Islet of Langerhans (tissue), 1 donor: ENCODE results near the gene KNDC1.

Experiments used
- FAIRE-seq: peaks from one replicate; lab custom pipeline; 2011; peaks lifted over from hg19 to GRCh38; lab: Jason Lieb, UNC

KNDC1 gene

GRCh38 chr10:133178357-133179127, 18.5 kb downstream of the KNDC1 start:
- FAIRE-seq: no peak

DNA sequence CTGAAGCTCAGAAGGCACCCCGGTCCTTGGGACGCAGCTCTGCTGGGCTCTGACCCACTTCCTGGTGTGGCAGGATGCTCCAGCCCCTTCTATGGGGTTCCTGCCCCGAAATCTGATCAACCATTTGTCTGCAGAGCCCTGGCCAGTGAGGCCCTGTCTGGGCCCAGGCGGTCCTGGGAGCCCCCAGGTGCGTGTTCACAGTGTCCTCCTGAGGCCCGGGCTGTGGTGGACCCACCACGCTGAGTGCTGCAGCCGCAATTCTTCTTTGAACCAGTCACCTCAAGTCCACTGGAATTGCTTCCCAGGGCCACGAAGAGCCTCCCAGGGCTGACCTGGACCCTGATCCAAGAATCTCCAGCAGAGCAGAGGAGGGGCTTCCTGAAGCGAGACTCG, 19.1 kb downstream of the KNDC1 start:
- FAIRE-seq: no peak

DNA sequence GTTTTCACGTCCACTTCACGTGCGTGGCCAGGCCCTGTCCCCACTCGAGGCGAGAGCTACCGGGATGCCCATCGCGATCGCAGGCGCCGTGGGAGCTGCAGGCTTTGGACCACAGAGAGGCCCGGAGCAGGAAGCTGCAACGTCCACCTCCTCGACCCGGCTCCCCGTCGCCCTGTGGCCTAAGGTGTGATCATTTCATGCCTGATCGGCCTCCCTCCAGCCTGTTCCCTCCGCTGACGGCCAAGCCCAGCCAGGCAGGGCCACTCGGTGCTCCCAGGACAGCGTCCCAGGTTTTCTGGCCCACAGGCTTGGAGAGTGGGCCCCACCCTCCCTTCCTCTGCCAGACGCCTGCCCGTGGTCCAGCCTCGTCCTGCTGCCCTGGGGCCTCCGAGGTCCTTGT, 19.6 kb downstream of the KNDC1 start:
- FAIRE-seq: no peak

DNA sequence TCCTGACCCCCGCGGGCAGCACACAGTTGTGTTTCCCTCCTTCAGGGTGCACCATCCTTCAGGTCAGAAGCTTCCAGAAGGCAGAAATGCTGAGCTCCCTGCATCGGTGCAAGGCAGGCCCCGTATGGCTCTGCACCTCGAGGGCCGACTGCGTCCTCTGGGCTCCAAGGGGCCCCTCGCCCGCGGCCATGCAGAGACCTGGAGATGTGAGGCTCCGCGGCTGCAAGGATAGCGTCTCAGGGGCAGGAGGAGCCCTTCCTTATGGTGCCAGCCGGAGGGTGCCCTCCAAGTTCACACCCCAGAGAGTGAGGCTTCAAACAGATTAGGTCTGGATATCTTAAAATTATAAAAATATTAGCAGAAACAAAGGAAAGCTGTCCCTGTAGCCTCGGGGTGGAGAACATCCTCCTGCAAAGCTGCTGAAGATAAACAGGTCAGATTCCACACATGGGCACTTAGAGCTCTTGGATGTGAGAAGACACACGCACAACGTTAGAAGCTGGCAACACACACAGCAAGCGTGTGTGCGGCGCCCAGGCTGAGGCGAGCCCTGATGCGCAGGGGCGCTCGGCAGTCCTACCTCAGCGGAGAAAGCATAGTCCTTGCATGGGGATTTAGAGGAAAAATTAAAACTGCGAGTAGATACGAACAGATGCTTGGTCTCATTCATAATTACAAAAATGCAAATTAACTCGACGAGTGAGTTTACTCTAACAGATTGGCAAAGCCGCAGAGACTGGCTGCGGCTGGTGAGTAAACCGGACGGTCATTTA, 20.4 kb downstream of the KNDC1 start:
- no peak for FAIRE-seq

DNA sequence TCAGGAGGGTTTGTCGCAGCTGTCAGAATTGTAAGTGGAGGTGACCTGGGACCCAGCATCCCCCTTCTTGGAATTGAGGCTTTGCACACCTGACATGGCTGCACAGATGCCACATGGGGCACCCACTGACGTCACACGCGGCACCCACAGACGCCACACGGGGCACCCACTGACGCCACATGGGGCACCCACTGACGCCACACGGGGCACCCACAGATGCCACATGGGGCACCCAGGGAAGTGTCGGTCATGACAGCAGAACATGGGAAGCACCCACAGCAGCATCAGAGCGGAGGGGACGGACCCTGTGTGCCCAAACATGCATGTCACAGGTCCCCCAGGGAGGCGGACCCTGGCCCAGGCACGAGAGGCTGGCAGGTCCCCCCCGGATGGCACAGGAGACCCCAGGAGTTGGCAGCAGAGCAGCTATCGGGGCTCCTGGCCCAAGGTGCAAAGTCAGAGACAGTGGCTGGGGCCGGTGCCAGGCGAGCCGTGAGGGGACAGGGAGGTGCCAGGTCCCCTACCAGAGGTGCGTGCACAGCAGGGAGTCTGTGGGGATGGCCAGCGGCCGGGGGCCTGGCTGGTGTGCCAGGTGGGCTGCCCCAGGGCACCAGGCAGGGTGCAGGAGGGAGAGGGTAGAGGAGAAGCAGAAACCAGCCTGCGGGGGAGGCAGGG, 21.1 kb downstream of the KNDC1 start:
- no peak for FAIRE-seq

GRCh38 chr10:133182190-133182589, 22.2 kb downstream of the KNDC1 start:
- FAIRE-seq: no peak

DNA sequence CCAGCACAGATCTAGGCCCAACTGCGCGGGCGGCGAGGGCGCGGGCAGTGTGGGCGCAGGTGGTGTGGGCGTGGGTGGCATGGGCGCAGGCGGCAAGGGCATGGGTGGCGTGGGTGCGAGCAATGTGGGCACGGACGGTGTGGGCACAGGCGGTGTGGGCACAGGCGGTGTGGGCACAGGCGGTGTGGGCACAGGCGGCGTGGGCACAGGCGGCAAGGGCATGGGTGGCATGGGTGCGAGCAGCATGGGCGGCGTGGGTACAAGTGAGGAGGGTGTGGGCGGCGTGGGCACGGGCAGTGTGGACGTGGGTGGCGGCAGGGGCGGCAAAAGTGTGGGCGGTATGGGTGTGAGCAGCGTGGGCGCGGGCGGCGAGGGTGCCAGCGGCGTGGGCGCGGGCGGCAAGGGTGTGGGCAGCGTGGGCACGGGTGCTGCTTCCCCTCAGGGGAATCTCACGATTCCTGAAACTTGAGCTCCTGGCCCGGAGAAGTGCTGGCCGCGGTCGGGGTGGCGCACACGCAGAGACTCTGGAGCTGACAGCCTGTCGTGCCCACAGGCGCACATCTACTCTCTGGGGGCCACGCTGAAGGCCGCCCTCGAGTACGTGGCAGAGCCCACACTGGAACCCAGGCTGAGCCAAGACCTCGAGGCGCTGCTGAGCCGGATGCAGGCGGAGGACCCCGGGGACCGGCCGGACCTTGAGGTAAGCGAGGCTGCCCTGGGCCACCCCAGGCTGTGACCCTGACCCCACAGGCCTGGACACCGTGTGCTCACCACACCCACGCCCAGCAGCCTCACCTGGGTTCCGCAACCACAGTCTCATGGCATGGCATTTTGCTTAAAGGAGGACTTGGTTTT, 23.0 kb downstream of the KNDC1 start:
- FAIRE-seq: no peak

DNA sequence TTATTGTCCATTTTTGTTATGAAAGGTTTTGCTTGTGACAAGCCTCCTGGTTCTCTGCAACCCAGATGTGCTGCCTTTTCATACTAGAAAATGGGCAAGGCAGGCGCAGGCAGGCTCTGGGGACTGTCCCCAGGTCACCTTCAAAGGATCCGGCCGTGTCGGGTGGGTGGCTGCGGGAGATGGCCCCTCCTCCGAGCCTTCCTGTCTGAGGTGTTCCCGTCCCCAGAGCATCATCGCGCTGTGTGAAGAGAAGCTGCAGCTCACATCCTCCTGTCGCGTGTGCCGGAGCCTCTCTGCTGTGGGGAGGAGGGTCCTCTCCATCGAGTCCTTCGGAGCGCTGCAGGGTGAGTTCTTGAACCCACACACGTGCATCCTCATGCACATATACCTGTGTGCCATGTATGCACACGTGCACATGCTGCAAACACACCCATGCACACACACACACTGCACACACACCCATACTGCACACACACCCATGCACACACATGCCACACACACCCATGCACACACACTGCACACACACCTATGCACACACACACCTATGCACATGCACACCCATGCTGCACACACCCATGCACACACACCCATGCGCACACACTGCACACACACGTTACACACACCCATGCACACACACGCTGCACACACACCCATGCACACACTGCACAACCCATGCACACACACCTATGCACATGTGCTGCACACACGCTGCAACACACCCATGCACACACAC, 23.8 kb downstream of the KNDC1 start:
- FAIRE-seq: no peak

DNA sequence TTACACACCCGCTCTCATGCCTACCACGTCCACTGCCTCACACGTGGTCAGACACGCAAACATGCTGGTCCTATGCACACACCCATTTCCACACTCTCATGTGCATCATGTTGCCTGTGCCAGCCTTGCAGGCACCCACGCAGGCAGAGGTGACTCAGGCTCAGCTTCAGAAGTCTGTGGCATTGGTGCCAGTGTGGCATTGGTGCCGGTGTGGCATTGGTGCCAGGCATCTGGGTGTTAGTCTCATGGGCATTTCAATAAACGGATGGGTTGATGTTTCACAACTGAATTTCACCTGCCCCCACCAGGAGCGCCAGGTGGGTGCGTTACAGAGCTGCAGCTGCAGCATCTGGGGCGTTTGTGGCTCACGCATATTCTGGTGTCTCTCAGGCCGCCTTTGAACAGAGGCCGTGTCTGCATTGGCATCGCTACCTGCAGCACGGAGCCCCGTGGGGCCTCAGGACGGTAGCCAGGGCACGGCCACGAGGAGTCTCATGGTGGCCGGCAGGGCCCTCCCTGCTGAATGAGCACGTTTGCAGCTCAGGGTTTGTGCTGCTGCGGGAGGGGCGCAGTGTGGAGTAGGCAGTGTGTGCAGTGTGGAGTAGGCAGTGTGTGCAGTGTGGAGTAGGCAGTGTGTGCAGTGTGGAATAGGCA, 24.7 kb downstream of the KNDC1 start:
- FAIRE-seq: no peak

GRCh38 chr10:133185421-133185820, 25.4 kb downstream of the KNDC1 start:
- no peak for FAIRE-seq

GRCh38 chr10:133185916-133186315, 25.9 kb downstream of the KNDC1 start:
- no peak for FAIRE-seq

DNA sequence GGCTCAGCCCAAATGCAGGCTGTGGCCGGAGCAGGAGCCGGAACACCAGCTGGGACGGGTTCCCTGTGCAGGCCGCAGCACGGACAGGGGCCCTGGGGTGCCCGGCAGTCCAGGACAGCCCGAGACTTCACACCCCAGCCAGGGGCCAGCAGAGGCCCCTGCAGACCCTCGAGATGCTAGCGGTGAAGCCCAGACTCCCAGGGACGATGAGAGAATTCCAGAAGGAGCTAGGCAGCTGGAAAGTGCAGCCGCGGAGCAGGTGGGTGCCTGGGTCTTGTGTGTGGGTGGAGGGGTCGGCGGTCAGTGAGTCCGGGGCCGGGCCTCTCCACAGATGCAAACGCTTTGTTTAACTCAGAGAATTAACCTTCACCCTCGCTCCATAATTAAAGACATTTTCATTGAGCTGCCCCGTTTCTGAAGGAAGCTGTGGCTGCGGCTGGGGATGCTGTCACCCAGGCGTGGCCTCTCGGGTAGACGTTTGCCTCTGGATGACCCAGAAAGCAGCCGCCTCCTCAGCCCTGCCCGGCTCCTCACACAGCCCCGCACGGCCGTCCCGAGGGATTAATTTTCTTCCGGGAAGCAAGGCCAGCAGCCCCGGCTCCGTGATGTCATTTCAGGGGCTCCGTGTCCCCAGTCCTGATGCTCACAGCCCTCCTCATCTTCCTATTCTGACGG, 26.5 kb downstream of the KNDC1 start:
- FAIRE-seq: no peak

GRCh38 chr10:133187091-133187905, 27.3 kb downstream of the KNDC1 start:
- no peak for FAIRE-seq

DNA sequence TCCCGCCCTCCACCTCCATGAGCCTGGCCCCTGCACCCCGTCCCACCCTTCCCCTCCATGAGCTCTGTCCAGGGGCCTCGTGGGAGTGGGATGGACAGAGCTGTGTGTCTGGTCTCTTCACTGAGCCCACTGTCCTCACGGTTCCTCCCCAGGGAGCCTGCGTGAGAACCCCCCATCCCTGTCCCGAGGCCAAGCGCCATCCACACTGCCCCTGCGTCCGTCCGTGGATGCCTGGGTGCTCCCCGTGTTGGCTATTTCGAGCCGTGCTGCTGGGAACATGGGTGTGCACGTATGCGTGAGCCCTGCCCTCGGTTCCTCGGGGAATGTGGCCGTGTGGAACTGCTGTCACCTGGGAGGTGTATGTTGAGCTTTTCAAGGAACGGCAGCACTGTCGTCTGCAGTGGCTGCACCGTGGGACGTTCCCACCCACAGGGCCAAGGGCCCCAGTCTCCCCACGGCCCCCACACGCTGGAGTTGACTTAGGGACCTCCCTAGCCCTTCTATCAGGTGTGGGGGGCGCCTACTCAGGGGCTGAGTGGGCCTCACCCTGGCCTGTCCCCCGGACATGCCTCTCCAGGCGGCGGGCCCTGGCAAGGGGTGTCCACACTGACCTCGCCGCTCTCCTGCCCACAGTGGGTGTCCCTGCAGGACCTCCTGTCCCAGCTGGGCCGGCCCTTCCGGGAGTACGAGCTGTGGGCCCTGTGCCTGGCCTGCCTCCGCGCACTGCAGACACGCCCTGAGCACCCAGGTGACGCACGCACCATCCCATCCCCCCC, 28.1 kb downstream of the KNDC1 start:
- no peak for FAIRE-seq

DNA sequence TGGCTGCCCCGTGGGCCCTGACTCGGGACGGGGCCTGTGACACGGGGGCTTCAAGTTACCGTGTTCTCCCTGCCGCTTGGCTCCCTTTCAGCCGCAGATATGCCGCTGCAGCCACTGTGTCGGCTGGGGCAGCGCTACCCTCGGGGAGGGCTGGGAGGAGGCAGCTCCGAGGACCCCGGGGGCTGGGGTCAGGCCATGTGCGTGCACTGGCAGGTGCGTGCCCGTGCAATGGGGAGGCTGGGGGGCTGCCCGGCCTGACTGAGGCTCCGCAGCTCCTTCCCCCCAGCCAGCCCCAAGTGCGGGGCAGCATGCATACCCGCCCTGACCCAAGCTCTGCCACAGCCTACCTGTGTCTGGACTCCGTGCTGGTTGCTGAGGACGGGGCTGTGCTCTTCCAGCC, 29.2 kb downstream of the KNDC1 start:
- FAIRE-seq: no peak

DNA sequence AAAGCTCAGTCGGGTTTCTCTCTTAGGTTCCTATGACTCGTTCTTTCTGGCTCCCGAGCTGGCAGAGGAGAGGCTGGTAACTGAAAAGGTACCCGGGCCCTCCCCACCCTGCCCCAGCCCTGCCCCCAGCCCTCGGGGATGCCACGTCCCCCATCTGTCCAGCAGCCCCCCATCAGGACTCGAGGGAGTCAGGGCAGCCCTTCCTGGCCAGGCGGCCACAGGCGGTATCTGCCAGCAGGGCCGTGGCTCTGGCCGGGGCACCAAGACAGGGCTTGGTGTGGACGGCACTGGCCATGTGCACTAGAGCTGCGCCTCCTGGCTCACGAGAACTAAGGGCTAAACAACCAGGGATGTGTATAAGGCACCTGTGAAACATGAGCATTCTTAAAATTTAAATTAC, 29.7 kb downstream of the KNDC1 start:
- FAIRE-seq: no peak

DNA sequence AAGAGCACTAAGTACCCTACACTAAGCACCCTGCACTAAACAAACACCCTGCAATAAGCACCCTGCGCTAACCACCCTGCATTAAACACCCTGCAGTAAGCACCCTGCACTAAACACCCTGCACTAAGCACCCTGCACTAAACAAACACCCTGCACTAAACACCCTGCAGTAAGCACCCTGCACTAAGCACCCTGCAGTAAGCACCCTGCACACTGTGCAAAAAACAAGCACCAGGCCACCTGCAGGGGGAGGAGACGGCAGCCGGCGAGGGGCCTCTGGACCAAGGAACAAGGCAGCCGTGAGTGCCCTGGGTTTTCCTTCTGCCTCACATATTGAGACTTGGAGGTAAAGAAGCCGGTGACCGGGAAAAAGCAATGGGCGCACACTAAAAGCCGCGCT, 30.2 kb downstream of the KNDC1 start:
- no peak for FAIRE-seq

DNA sequence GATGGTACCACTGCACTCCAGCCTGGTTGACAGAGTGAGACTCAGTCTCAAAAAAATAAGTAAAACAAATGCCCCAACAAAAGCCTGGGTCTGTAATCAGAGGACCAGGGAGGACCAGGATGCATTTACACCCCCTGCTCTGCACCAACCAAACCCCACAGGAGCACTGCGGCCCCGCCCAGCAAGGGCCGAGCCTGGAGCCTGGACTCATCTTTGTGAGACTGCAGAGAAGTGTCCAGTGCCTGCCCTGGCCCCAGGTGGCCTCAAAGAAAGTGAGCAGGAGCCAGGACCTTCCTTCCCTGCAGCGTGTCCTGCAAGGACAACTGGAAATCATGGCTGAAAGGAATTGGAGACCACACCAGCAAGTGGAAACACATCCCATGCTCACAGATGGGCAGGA, 31.6 kb downstream of the KNDC1 start:
- no peak for FAIRE-seq

GRCh38 chr10:133194151-133194550, 34.1 kb downstream of the KNDC1 start:
- no peak for FAIRE-seq
